SK-N-SH treated with all-trans-retinoic acid at 6 μM for 48 hours (cell line): Measurements from ENCODE around the gene SLC44A3.

Experiments
- ATAC-seq: fragments of 200-7000 bp; cut with Tn5 transposase; 3 replicates; pipeline ENCODE4 v1.9.1; 2020; ENCODE audit warnings: mild to moderate bottlenecking, moderate library complexity
- ARNTL ChIP-seq: fragments of 450-650 bp; formaldehyde crosslinking; IDR thresholded peaks from 2 replicates; pipeline ENCODE4 v1.5.0; 2020; ENCODE audit warnings: low read depth, mild to moderate bottlenecking, moderate library complexity, borderline replicate concordance
- BACH2 ChIP-seq: fragments of 250-450 bp; sonication (Bioruptor Pico); IDR thresholded peaks from 2 replicates; pipeline ENCODE4 v1.9.0; 2021; ENCODE audit warnings: mild to moderate bottlenecking, borderline replicate concordance
- CSDC2 ChIP-seq: fragments of 250-450 bp; sonication (Bioruptor Pico); IDR thresholded peaks from 2 replicates; pipeline ENCODE4 v1.5.0; 2020; ENCODE audit warnings: mild to moderate bottlenecking, moderate library complexity
- ESRRG ChIP-seq: fragments of 250-450 bp; sonication (Bioruptor Pico); IDR thresholded peaks from 2 replicates; pipeline ENCODE4 v1.6.1; 2021; ENCODE audit warnings: mild to moderate bottlenecking
- GLIS3 ChIP-seq: fragments of 250-450 bp; sonication (Bioruptor Pico); IDR thresholded peaks from 2 replicates; pipeline ENCODE4 v1.5.0; 2020; ENCODE audit warnings: mild to moderate bottlenecking, moderate library complexity
- ISL1 ChIP-seq: fragments of 250-450 bp; sonication (Bioruptor Pico); IDR thresholded peaks from 2 replicates; pipeline ENCODE4 v2.1.2; 2022; ENCODE audit warnings: mild to moderate bottlenecking, moderate library complexity
- OSR1 ChIP-seq: fragments of 250-450 bp; sonication (Bioruptor Pico); IDR thresholded peaks from 2 replicates; pipeline ENCODE4 v1.8.0; 2022; ENCODE audit warnings: moderate library complexity, mild to moderate bottlenecking, inconsistent platforms
- PPARA ChIP-seq: fragments of 250-450 bp; sonication (Bioruptor Pico); IDR thresholded peaks from 2 replicates; pipeline ENCODE4 v1.5.0; 2020; ENCODE audit warnings: mild to moderate bottlenecking, borderline replicate concordance
- RARB ChIP-seq: fragments of 250-450 bp; sonication (Bioruptor Pico); IDR thresholded peaks from 2 replicates; pipeline ENCODE4 v1.8.0; 2021; ENCODE audit warnings: mild to moderate bottlenecking, moderate library complexity
- SNAI2 ChIP-seq: fragments of 250-450 bp; sonication (Bioruptor Pico); IDR thresholded peaks from 2 replicates; pipeline ENCODE4 v1.5.0; 2020; ENCODE audit warnings: mild to moderate bottlenecking, moderate library complexity
- TCF4 ChIP-seq: fragments of 250-450 bp; sonication (Bioruptor Pico); IDR thresholded peaks from 2 replicates; pipeline ENCODE4 v1.8.0; 2021; ENCODE audit warnings: mild to moderate bottlenecking, moderate library complexity, borderline replicate concordance
- TOX ChIP-seq: fragments of 250-450 bp; sonication (Bioruptor Pico); IDR thresholded peaks from 2 replicates; pipeline ENCODE4 v1.8.0; 2021; ENCODE audit warnings: mild to moderate bottlenecking, moderate library complexity, borderline replicate concordance
- ZC3H10 ChIP-seq: fragments of 250-450 bp; sonication (Bioruptor Pico); IDR thresholded peaks from 2 replicates; pipeline ENCODE4 v1.5.1; 2021; ENCODE audit warnings: mild to moderate bottlenecking, moderate library complexity
- ZFP3 ChIP-seq: fragments of 250-450 bp; sonication (Bioruptor Pico); IDR thresholded peaks from 2 replicates; pipeline ENCODE4 v1.5.0; 2020; ENCODE audit warnings: mild to moderate bottlenecking, moderate library complexity
- ZFP30 ChIP-seq: fragments of 450-650 bp; formaldehyde crosslinking; IDR thresholded peaks from 2 replicates; pipeline ENCODE4 v1.5.0; 2022; ENCODE audit warnings: mild to moderate bottlenecking, moderate library complexity
- ZNF565 ChIP-seq: fragments of 450-650 bp; formaldehyde crosslinking; conservative IDR thresholded peaks from 2 replicates; pipeline ENCODE4 v1.5.0; 2020; ENCODE audit warnings: low read depth, mild to moderate bottlenecking, moderate library complexity
- ZNF70 ChIP-seq: fragments of 450-650 bp; formaldehyde crosslinking; IDR thresholded peaks from 2 replicates; pipeline ENCODE4 v1.5.0; 2020; ENCODE audit warnings: mild to moderate bottlenecking, moderate library complexity
- TF ChIP-seq, protein P1 (sequence below): fragments of 250-450 bp; sonication (Bioruptor Pico); IDR thresholded peaks from 2 replicates; pipeline ENCODE4 v1.8.0; 2021; ENCODE audit warnings: low read depth, mild to moderate bottlenecking, moderate library complexity, borderline replicate concordance
- TF ChIP-seq, protein P2 (sequence below): fragments of 250-450 bp; sonication (Bioruptor Pico); IDR thresholded peaks from 2 replicates; pipeline ENCODE4 v1.5.0; 2020; ENCODE audit warnings: mild to moderate bottlenecking, moderate library complexity
- TF ChIP-seq, protein P3 (sequence below): fragments of 250-450 bp; sonication (Bioruptor Pico); IDR thresholded peaks from 2 replicates; pipeline ENCODE4 v1.5.1; 2021; ENCODE audit warnings: mild to moderate bottlenecking, moderate library complexity
- TF ChIP-seq, protein P4 (sequence below): fragments of 250-450 bp; sonication (Bioruptor Pico); IDR thresholded peaks from 2 replicates; pipeline ENCODE4 v1.8.0; 2020; ENCODE audit warnings: mild to moderate bottlenecking, moderate library complexity, borderline replicate concordance
- TF ChIP-seq, protein P5 (sequence below): fragments of 250-450 bp; sonication (Bioruptor Pico); IDR thresholded peaks from 2 replicates; pipeline ENCODE4 v1.5.1; 2020; ENCODE audit warnings: low read depth, mild to moderate bottlenecking, moderate library complexity

Gene SLC44A3

DNA sequence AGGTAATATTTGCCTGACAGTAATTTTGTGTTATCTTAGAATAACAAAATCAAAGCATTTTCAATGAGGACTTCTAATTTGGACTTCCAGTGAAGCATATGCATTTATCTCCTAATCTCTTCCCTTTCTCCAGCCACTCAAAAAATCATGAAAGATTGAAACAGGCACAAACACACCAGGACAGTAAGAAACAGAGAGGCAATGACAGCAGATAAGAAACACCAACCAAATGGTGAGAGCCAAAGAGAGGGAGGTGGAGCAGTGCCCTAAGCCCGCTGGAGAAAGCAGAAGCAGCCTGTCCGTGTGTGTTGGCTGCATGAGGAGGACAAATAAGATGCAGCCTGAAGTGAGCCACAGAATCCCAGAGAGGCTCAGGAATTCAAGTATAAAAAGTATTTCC lies 39.0 kb downstream of the SLC44A3 start:
- TF ChIP-seq ZFP3 = no peak
- no peak for TF ChIP-seq ZNF565 (CRISPR knock-in tag)
- TF ChIP-seq, protein P1, sequence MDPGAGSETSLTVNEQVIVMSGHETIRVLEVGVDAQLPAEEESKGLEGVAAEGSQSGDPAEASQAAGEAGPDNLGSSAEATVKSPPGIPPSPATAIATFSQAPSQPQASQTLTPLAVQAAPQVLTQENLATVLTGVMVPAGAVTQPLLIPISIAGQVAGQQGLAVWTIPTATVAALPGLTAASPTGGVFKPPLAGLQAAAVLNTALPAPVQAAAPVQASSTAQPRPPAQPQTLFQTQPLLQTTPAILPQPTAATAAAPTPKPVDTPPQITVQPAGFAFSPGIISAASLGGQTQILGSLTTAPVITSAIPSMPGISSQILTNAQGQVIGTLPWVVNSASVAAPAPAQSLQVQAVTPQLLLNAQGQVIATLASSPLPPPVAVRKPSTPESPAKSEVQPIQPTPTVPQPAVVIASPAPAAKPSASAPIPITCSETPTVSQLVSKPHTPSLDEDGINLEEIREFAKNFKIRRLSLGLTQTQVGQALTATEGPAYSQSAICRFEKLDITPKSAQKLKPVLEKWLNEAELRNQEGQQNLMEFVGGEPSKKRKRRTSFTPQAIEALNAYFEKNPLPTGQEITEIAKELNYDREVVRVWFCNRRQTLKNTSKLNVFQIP (CRISPR knock-in tag) = no peak
- no peak for TF ChIP-seq ISL1
- TF ChIP-seq, protein P2, sequence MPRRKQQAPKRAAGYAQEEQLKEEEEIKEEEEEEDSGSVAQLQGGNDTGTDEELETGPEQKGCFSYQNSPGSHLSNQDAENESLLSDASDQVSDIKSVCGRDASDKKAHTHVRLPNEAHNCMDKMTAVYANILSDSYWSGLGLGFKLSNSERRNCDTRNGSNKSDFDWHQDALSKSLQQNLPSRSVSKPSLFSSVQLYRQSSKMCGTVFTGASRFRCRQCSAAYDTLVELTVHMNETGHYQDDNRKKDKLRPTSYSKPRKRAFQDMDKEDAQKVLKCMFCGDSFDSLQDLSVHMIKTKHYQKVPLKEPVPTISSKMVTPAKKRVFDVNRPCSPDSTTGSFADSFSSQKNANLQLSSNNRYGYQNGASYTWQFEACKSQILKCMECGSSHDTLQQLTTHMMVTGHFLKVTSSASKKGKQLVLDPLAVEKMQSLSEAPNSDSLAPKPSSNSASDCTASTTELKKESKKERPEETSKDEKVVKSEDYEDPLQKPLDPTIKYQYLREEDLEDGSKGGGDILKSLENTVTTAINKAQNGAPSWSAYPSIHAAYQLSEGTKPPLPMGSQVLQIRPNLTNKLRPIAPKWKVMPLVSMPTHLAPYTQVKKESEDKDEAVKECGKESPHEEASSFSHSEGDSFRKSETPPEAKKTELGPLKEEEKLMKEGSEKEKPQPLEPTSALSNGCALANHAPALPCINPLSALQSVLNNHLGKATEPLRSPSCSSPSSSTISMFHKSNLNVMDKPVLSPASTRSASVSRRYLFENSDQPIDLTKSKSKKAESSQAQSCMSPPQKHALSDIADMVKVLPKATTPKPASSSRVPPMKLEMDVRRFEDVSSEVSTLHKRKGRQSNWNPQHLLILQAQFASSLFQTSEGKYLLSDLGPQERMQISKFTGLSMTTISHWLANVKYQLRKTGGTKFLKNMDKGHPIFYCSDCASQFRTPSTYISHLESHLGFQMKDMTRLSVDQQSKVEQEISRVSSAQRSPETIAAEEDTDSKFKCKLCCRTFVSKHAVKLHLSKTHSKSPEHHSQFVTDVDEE (CRISPR knock-in tag) = no peak
- TF ChIP-seq SNAI2 (CRISPR knock-in tag) = no peak
- TF ChIP-seq PPARA (CRISPR knock-in tag) = no peak
- TF ChIP-seq TOX = no peak
- no peak for TF ChIP-seq GLIS3 (CRISPR knock-in tag)
- TF ChIP-seq ESRRG (CRISPR knock-in tag) = no peak
- no peak for TF ChIP-seq OSR1
- TF ChIP-seq, all 23 proteins: peak for 0

DNA sequence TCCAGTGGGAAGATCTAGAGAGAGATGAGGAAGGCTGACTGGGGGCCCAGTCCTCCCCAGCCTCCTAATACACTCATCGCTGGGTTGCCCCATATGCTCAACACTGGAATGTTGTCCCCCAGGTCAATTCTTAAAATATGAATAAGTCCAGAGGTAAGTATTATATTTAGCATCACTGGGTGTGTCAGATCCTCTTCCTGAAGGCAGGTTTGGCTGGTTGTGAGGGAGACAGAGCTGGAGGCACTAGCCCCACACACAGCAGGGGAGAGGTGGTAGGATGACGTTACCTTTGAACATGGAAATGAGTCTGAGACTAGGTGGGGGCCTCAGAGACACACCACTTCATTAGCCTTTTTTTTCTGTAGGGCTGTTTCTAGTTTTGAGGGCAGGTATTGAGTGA lies 42.6 kb downstream of the SLC44A3 start:
- no peak for ATAC-seq
- no peak for TF ChIP-seq RARB (CRISPR knock-in tag)
- no peak for TF ChIP-seq ZFP3
- no peak for TF ChIP-seq CSDC2 (CRISPR knock-in tag)
- TF ChIP-seq TOX = no peak
- TF ChIP-seq, protein P3, sequence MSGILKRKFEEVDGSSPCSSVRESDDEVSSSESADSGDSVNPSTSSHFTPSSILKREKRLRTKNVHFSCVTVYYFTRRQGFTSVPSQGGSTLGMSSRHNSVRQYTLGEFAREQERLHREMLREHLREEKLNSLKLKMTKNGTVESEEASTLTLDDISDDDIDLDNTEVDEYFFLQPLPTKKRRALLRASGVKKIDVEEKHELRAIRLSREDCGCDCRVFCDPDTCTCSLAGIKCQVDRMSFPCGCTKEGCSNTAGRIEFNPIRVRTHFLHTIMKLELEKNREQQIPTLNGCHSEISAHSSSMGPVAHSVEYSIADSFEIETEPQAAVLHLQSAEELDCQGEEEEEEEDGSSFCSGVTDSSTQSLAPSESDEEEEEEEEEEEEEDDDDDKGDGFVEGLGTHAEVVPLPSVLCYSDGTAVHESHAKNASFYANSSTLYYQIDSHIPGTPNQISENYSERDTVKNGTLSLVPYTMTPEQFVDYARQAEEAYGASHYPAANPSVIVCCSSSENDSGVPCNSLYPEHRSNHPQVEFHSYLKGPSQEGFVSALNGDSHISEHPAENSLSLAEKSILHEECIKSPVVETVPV = no peak
- TF ChIP-seq OSR1 = no peak
- no peak for TF ChIP-seq SNAI2 (CRISPR knock-in tag)
- no peak for TF ChIP-seq ARNTL (CRISPR knock-in tag)
- no peak for TF ChIP-seq BACH2 (CRISPR knock-in tag)
- no peak for TF ChIP-seq ZNF70
- TF ChIP-seq, protein P4, sequence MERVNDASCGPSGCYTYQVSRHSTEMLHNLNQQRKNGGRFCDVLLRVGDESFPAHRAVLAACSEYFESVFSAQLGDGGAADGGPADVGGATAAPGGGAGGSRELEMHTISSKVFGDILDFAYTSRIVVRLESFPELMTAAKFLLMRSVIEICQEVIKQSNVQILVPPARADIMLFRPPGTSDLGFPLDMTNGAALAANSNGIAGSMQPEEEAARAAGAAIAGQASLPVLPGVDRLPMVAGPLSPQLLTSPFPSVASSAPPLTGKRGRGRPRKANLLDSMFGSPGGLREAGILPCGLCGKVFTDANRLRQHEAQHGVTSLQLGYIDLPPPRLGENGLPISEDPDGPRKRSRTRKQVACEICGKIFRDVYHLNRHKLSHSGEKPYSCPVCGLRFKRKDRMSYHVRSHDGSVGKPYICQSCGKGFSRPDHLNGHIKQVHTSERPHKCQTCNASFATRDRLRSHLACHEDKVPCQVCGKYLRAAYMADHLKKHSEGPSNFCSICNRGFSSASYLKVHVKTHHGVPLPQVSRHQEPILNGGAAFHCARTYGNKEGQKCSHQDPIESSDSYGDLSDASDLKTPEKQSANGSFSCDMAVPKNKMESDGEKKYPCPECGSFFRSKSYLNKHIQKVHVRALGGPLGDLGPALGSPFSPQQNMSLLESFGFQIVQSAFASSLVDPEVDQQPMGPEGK (CRISPR knock-in tag) = no peak
- TF ChIP-seq ESRRG (CRISPR knock-in tag) = no peak
- no peak for TF ChIP-seq GLIS3 (CRISPR knock-in tag)
- TF ChIP-seq ZFP30 (CRISPR knock-in tag) = no peak
- TF ChIP-seq, protein P2 (CRISPR knock-in tag) = no peak
- TF ChIP-seq TCF4 = no peak
- TF ChIP-seq, protein P1 (CRISPR knock-in tag) = no peak
- TF ChIP-seq, protein P5, sequence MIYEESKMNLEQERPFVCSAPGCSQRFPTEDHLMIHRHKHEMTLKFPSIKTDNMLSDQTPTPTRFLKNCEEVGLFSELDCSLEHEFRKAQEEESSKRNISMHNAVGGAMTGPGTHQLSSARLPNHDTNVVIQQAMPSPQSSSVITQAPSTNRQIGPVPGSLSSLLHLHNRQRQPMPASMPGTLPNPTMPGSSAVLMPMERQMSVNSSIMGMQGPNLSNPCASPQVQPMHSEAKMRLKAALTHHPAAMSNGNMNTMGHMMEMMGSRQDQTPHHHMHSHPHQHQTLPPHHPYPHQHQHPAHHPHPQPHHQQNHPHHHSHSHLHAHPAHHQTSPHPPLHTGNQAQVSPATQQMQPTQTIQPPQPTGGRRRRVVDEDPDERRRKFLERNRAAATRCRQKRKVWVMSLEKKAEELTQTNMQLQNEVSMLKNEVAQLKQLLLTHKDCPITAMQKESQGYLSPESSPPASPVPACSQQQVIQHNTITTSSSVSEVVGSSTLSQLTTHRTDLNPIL = no peak
- TF ChIP-seq ZC3H10 (CRISPR knock-in tag) = no peak

More for the DNA sequence above, 39.0 kb downstream of the SLC44A3 start:
- no peak for ATAC-seq
